Stomach (tissue), 9 donors: Measurements from ENCODE around the gene SDK2. TPM values are rescaled to one million over a fixed set of nuclear protein-coding genes. Genes with fewer than 3 reads are reported as not detected.

Experiments
- DNase-seq, 2 donors: peaks; one replicate each; pipeline versions ENCODE4 v3.0.0 to v3.0.0-alpha.2; 2013 to 2019
- H3K27ac ChIP-seq, 5 donors: fragments of 200-600 bp in 4 of 5; sonication (generic) in 4 of 5; one replicate each; pipeline ENCODE4 v1.5.1; 2013 to 2019; ENCODE audit warnings: mild to moderate bottlenecking in 1 of 5, moderate library complexity in 1 of 5
- H3K27me3 ChIP-seq, 3 donors: fragments of 200-600 bp; sonication (generic); one replicate each; pipeline ENCODE4 v1.5.1; 2017 to 2019; ENCODE audit warnings: mixed run types in 1 of 3
- H3K36me3 ChIP-seq, 4 donors: fragments of 200-600 bp; sonication (generic); 1 replicate in 3 of 4; 2 replicates in 1 of 4; pipeline ENCODE4 v1.5.1; 2016 to 2019
- H3K4me1 ChIP-seq, 4 donors: fragments of 200-600 bp; sonication (generic); one replicate each; pipeline ENCODE4 v1.5.1; 2016 to 2019
- H3K4me3 ChIP-seq, 4 donors: fragments of 200-600 bp; sonication (generic) in 3 of 4; one replicate each; pipeline ENCODE4 v1.5.1; 2016 to 2019; ENCODE audit warnings: mild to moderate bottlenecking in 1 of 4
- H3K9me3 ChIP-seq, 4 donors: fragments of 200-600 bp; sonication (generic); one replicate each; pipeline ENCODE4 v1.5.1; 2016 to 2019
- CTCF ChIP-seq, 7 experiments: fragments of 450-650 bp in 4 of 7; fragments of 200-600 bp in 3 of 7; sonication (generic) in 3 of 7; IDR thresholded peaks; one replicate each; pipeline ENCODE4 v1.5.1; 2016 to 2019; ENCODE audit warnings: antibody characterized with exemption in 7 of 7, control low read depth in 2 of 7, mild to moderate bottlenecking in 1 of 7
- EP300 ChIP-seq: sonication (generic); formaldehyde crosslinking; IDR thresholded peaks from one replicate; pipeline ENCODE4 v1.6.1; 2017; ENCODE audit warnings: antibody characterized with exemption
- POLR2A ChIP-seq, 4 donors: fragments of 450-650 bp; IDR thresholded peaks; one replicate each; pipeline ENCODE4 v1.6.1; 2016; ENCODE audit warnings: antibody characterized with exemption in 4 of 4, control low read depth in 2 of 4, mild to moderate bottlenecking in 1 of 4, moderate library complexity in 1 of 4
- POLR2AphosphoS5 ChIP-seq, 3 donors: sonication (generic); formaldehyde crosslinking; IDR thresholded peaks; one replicate each; pipeline ENCODE4 v1.6.1; 2016; ENCODE audit warnings: antibody characterized with exemption in 3 of 3
- WGBS, 5 donors: extraction: QIAGEN DNeasy Blood & Tissue Kit in 3 of 5; methylation state at CpG; one replicate each; pipeline versions ENCODE4 v1.1.5 to v1.1.7; 2013 to 2018; 5-methylcytosine and 5-hydroxymethylcytosine counted together
- intact Hi-C: fragments of 100-400 bp; cut with DNase I; formaldehyde crosslinking; loops from one replicate; pipeline ENCODE4 v1.15.1; 2023; ENCODE audit warnings: low total_unique reads
- polyA plus RNA-seq, 3 donors: library from polyadenylated mRNA; stranded (reverse); fragments of 200-250 nt; gene quantifications; one replicate each; pipeline ENCODE4 v1.2.3, GENCODE V29; 2013
- total RNA-seq, 5 donors: library from RNA; depleted of rRNA; stranded (reverse); fragments of >200 nt; gene quantifications; one replicate each; pipeline versions ENCODE4 v1.1.0 to v1.2.3, GENCODE V29; 2014 to 2016
- donor health status: healthy with polysubstance abuse.
- donor health status: Bipolar disorder and iron deficiency.
- donor health status: healthy.

SDK2 gene
- total and polyA plus RNA-seq, 8 donors = under 0.01 to 9.6 (median 0.44) TPM; not detected in 1

GRCh38 chr17:73561111-73561510 is 83.1 kb downstream of the SDK2 start:
- H3K36me3 ChIP-seq = no peaks in the 10 kb centered on the region
- intact Hi-C loops = no loop called here
- peaks cover 0 to 24% (median 0%) of the 10 kb centered on the region in 3 donors for H3K27me3 ChIP-seq
- no peak overlapping the region for H3K4me3 ChIP-seq
- no peak for DNase-seq
- no peaks in the 10 kb centered on the region for H3K4me1 ChIP-seq
- TF ChIP-seq CTCF (IDR thresholded peaks at IDR 0.05) (no peak), EP300 (no peak)
- H3K27ac ChIP-seq = no peak overlapping the region
- no peaks in the 10 kb centered on the region for H3K9me3 ChIP-seq
- 70 to 82% (median 76%) methylated on average over 8 to 9 of the region's 9 CpGs for WGBS, 5 donors

- Histone ChIP-seq H3K4me3 (no peak overlapping the region), H3K9me3 (no peaks in the 10 kb centered on the region), H3K27me3 (peaks cover 0 to 27% (median 0%) of the 10 kb centered on the region in 3 donors), H3K36me3 (no peaks in the 10 kb centered on the region), H3K27ac (no peak overlapping the region), H3K4me1 (no peaks in the 10 kb centered on the region)
- no peak for DNase-seq
- WGBS, 5 donors = 40 to 69% (median 60%) methylated on average over 6 of the region's 6 CpGs
- intact Hi-C loops = no loop called here
- TF ChIP-seq POLR2AphosphoS5 (IDR thresholded peaks at IDR 0.05) (no peak), POLR2A (IDR thresholded peaks at IDR 0.05) (no peak), EP300 (no peak), CTCF (IDR thresholded peaks at IDR 0.05) (no peak)
Observed at GRCh38 chr17:73560661-73561060, 83.6 kb downstream of the SDK2 start.

GRCh38 chr17:73559532-73559931 is 84.7 kb downstream of the SDK2 start:
- Histone ChIP-seq H3K9me3 (no peaks in the 10 kb centered on the region), H3K27ac (no peak overlapping the region), H3K27me3 (peaks cover 0 to 39% (median 0%) of the 10 kb centered on the region in 3 donors), H3K4me1 (no peaks in the 10 kb centered on the region), H3K4me3 (no peak overlapping the region), H3K36me3 (no peaks in the 10 kb centered on the region)
- intact Hi-C loops = no loop called here
- TF ChIP-seq EP300 (no peak), POLR2AphosphoS5 (IDR thresholded peaks at IDR 0.05) (no peak), CTCF (IDR thresholded peaks at IDR 0.05) (no peak), POLR2A (IDR thresholded peaks at IDR 0.05) (no peak)
- WGBS, 5 donors = 64 to 86% (median 81%) methylated on average over 4 to 6 of the region's 6 CpGs
- DNase-seq = no peak

- peaks cover 0 to 38% (median 0%) of the 10 kb centered on the region in 3 donors for H3K27me3 ChIP-seq
- H3K4me3 ChIP-seq = no peak overlapping the region
- no peaks in the 10 kb centered on the region for H3K36me3 ChIP-seq
- no peaks in the 10 kb centered on the region for H3K4me1 ChIP-seq
- no peak for DNase-seq
- H3K9me3 ChIP-seq = no peaks in the 10 kb centered on the region
- H3K27ac ChIP-seq = no peak overlapping the region
- 70 to 82% (median 76%) methylated on average over 13 of the region's 13 CpGs for WGBS, 5 donors
- TF ChIP-seq CTCF (IDR thresholded peaks at IDR 0.05) = no peak
- no peak for TF ChIP-seq POLR2A (IDR thresholded peaks at IDR 0.05)
- TF ChIP-seq EP300 = no peak
- TF ChIP-seq POLR2AphosphoS5 (IDR thresholded peaks at IDR 0.05) = no peak
- intact Hi-C loops = no loop called here
Observed at GRCh38 chr17:73555199-73555960, 88.9 kb downstream of the SDK2 start.
